ENCODE measurements around the gene CXCL6.

GRCh38 chr4:73800206-73800605 is 36.3 kb upstream of the CXCL6 start:
- TF ChIP-seq CTCF (IDR thresholded peaks at IDR 0.05; ENCODE audit: insufficient read depth, low read depth, low read length) = no peak
- no peak for TF ChIP-seq EZH2 (IDR thresholded peaks at IDR 0.05; ENCODE audit: insufficient read depth, low read length)

All from astrocyte (in vitro differentiated cells and primary cell).